Measurements from ENCODE around the gene C1orf35.

Gene C1orf35

DNA sequence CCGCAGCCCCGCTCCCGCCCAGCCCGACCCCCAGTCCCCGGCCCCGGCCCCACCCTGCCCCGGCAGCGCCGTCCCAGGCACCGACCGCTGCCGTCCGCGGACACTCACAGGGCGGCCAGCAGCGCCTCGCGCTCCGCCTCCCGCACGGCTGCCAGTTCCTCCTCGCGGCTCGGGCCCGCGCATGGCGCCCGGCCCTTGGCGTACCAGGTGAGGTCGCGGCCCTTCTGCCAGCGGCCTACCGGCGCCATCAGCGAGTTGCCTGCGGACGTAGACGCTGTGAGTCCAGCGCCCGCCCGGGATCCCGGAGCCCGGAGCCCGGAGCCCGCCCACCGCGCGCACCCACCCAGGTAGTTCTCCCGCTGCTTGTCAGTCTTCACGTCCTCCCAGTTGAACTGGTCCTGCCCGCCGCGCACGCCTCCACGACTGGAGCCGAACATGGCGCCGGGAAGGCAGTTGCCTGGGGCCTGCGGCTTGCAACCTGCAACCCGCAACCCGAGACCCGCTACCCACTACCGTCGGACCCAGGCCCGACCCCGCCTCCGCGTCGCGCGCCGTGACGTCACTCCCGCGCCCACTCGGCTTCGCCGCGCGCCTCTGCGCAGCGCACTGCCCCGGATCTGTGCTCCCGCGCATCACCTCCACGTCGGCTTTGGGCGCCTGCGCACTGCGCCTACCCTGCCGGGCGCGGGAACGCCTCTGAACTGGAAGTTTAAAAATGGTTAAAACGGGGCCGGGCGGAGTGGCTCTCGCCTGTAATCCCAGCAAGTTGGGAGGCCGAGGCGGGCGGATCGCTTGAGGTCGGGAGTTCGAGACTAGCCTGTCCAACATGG, at the start of gene C1orf35:
Gene C1orf35, minus strand, starts transcription at position 535 of the 830 bp plus-strand sequence. Its CDS starts 98 bp downstream, at position 437.
- Mint-ChIP-seq H3K27ac (peak within 1 kb of the TSS; percentile 96), H3K36me3 (peaks cover 2% of the 10 kb centered on the region), H3K9me3 (no peaks in the 10 kb centered on the region), H3K4me3 (peak within 1 kb of the TSS; percentile 92), H3K27me3 (no peaks in the 10 kb centered on the region), H3K4me1 (peaks cover 31% of the 10 kb centered on the region)

DNA sequence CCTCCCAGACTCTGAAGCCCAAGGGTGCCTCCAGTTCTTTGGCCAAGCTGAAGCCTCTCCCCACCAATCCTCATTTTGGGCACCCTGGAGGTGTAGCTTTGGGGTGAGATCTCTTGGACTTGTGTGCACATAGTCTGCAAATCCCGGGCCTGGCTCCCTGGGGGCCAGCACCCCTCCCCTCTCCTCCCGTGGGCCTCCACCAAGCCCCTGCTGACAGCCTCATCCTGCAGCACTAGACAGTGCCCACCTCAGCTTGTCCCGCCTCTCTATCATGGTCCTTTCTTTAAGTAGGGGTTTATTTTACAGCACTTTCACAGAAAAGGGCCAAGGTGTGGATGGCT, 49.8 kb upstream of the C1orf35 start:
- Mint-ChIP-seq H3K4me3 (no peak overlapping the region), H3K27me3 (no peaks in the 10 kb centered on the region), H3K36me3 (no peaks in the 10 kb centered on the region), H3K4me1 (peaks cover 11% of the 10 kb centered on the region), H3K27ac (no peak overlapping the region), H3K9me3 (no peaks in the 10 kb centered on the region)

- H3K9me3 Mint-ChIP-seq = no peaks in the 10 kb centered on the region
- no peak overlapping the region for H3K27ac Mint-ChIP-seq
Observed at GRCh38 chr1:228152097-228152917, 49.2 kb upstream of the C1orf35 start.

GRCh38 chr1:228151180-228151925, 48.2 kb upstream of the C1orf35 start:
- Mint-ChIP-seq H3K27ac (no peak overlapping the region), H3K9me3 (no peaks in the 10 kb centered on the region), H3K36me3 (no peaks in the 10 kb centered on the region), H3K4me1 (peaks cover 11% of the 10 kb centered on the region), H3K4me3 (no peak overlapping the region), H3K27me3 (no peaks in the 10 kb centered on the region)

More at GRCh38 chr1:228152097-228152917, 49.2 kb upstream of the C1orf35 start:
- no peak overlapping the region for H3K4me3 Mint-ChIP-seq
- H3K4me1 Mint-ChIP-seq = peaks cover 11% of the 10 kb centered on the region
- H3K36me3 Mint-ChIP-seq = no peaks in the 10 kb centered on the region
- H3K27me3 Mint-ChIP-seq = no peaks in the 10 kb centered on the region

DNA sequence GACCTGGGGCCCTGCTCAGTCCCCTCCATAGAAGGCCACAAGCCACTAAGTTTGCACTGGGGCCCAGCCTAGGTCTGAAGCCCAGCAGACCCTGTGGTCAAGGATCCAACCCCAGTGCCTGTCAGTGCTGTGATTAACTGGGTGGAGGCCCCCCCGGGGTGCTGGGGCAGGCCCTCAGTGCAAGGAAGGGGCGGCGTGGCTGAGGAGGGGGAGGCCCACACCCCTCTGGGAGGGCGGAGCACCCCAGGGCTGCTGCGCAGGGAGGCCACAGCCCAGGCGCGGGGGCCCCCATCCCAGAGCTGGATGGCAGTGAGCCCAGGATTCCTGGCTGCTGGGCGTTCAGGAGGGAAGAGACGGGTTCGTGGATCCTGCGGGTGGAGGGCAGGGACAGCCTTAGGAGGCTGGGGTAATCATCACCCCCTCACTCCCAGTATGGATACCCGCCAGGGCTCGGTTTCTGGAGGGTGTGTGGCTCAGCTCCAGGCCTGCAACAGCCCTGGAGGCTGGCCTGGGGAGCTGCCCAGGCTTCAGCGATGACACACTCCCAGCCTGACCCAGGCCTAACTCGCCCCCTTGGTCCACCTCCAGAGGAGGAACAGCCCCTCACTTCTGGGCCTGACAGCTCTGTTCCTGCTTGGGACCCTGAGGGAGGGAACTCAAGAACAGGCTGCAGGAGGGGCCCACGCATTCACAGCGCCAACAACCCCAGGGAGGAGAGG, 47.5 kb upstream of the C1orf35 start:
- Mint-ChIP-seq H3K27me3 (no peaks in the 10 kb centered on the region), H3K4me3 (no peak overlapping the region), H3K36me3 (no peaks in the 10 kb centered on the region), H3K27ac (no peak overlapping the region), H3K9me3 (no peaks in the 10 kb centered on the region), H3K4me1 (peaks cover 11% of the 10 kb centered on the region)

- H3K4me1 Mint-ChIP-seq = peaks cover 10% of the 10 kb centered on the region
- H3K4me3 Mint-ChIP-seq = no peak overlapping the region
- H3K36me3 Mint-ChIP-seq = no peaks in the 10 kb centered on the region
Observed at GRCh38 chr1:228150120-228150460, 47.0 kb upstream of the C1orf35 start.

DNA sequence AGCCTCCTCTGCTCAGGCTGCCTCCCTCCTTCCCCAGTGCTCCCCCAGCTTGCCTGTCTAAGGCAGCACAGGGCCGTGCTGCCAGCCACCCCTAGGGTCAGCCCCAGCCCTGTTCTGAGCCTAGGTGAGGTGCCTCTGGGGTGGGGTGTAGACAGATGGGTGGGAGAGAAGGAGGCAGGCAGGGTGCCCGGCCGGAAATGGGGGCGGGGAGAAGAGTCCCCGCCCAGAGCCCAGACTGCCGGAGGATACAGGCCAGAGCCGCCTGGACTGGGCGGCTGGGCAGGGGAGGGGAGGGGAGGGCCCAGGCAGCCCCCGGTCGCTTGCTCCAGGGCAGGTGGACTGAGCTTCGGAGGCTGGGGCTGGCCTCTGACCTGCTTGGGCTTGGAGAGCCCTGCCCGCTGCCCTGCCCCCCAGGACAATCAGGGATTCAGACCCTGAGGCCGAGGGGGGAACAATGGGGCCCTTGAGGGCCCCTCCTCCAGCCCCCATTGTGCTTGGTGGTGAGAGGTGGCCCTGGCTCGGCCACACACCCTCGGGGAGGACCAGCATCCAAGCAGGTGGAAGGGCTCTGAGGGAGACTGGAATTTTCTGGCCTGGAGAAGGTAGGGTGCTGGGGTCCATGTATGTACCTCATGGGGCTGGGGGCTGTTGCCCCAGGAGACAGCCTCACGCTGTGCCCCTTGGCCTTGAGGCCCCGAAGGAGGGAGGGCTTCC, 46.4 kb upstream of the C1orf35 start, which contains the start of gene GJC2:
Gene GJC2, plus strand, starts transcription at position 525 of the 714 bp plus-strand sequence. CDS start 7,829 bp downstream, outside the sequence.
- no peak within 1 kb of the TSS for H3K27ac Mint-ChIP-seq
- peaks cover 5% of the 10 kb centered on the region for H3K4me1 Mint-ChIP-seq
- no peaks in the 10 kb centered on the region for H3K27me3 Mint-ChIP-seq
- no peaks in the 10 kb centered on the region for H3K9me3 Mint-ChIP-seq
- no peak within 1 kb of the TSS for H3K4me3 Mint-ChIP-seq
- no peaks in the 10 kb centered on the region for H3K36me3 Mint-ChIP-seq

More at GRCh38 chr1:228150120-228150460, 47.0 kb upstream of the C1orf35 start:
- no peak overlapping the region for H3K27ac Mint-ChIP-seq
- no peaks in the 10 kb centered on the region for H3K9me3 Mint-ChIP-seq
- H3K27me3 Mint-ChIP-seq = no peaks in the 10 kb centered on the region

DNA sequence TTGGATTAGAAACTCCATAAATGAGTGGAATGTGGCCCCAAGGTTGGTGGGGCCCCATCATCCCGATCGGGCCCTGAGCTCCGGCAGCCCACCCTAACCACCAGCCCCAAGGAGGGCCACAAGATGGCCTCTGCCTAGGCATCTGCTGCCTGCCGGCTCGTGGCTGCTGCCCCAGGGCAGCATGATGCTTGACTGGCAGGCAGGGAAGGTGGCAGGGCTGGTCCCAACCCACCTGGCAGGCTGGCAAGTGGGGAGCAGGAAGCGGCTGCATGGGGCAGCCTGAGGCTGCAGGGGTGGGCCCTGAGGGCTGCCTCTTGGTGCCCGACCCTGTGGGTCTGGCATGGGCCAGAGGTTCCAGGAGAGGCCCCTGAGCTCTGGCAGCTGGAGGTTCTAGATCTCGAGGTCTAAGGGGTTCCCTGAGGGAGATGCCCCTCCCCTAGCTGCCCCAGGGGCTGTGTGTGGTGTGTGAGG, 45.8 kb upstream of the C1orf35 start:
- Mint-ChIP-seq H3K4me1 (peaks cover 4% of the 10 kb centered on the region), H3K27me3 (no peaks in the 10 kb centered on the region), H3K36me3 (no peaks in the 10 kb centered on the region), H3K4me3 (no peak overlapping the region), H3K9me3 (no peaks in the 10 kb centered on the region), H3K27ac (no peak overlapping the region)

DNA sequence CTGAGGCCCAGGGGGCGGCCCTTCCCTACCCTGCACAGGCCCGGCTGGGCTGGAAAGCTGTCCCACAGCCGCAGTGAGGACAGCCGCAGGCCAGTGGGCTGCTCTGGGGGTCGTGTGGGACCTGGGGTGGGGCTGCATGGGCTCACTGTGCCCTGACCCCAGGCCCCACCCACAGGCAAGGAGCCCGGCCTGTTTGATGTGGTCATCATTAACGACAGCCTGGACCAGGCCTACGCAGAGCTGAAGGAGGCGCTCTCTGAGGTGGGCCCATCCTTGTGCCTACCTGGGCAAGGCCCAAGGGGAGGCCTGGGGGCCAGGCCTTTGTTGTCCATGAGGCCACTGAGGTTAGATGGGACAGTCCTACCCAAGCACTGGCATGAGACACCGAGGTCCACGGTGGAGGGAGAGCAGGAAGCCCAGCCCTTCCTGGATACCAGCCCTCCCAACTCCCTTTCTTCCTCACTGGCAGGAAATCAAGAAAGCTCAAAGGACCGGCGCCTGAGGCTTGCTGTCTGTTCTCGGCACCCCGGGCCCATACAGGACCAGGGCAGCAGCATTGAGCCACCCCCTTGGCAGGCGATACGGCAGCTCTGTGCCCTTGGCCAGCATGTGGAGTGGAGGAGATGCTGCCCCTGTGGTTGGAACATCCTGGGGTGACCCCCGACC, 45.2 kb upstream of the C1orf35 start:
- H3K4me3 Mint-ChIP-seq = no peak overlapping the region
- no peaks in the 10 kb centered on the region for H3K9me3 Mint-ChIP-seq
- H3K27ac Mint-ChIP-seq = no peak overlapping the region
- H3K4me1 Mint-ChIP-seq = peaks cover 10% of the 10 kb centered on the region
- H3K36me3 Mint-ChIP-seq = no peaks in the 10 kb centered on the region
- H3K27me3 Mint-ChIP-seq = no peaks in the 10 kb centered on the region

GRCh38 chr1:228147768-228148167, 44.6 kb upstream of the C1orf35 start:
- no peak overlapping the region for H3K4me3 Mint-ChIP-seq

DNA sequence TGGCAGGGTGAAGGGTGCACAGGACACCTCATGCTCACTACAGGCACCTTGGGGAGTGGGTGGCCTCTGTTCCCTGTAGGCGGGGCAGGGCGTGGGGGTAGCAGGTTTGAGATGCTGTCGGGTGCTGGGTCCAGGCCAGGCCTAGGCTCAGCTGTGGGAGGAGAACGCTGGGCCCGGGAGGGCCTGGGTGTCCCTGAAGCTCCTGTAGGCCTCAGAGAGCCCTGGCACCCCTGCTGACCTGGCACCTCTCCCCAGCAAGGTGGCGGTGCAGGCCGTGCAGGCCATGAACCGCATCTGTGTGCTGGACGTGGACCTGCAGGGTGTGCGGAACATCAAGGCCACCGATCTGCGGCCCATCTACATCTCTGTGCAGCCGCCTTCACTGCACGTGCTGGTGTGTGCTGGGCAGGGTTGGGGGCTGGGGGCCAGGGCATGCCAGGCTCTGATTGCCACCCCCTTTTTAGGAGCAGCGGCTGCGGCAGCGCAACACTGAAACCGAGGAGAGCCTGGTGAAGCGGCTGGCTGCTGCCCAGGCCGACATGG, 44.1 kb upstream of the C1orf35 start:
- H3K9me3 Mint-ChIP-seq = no peaks in the 10 kb centered on the region
- no peaks in the 10 kb centered on the region for H3K27me3 Mint-ChIP-seq
- no peak overlapping the region for H3K4me3 Mint-ChIP-seq
- H3K27ac Mint-ChIP-seq = no peak overlapping the region
- H3K36me3 Mint-ChIP-seq = no peaks in the 10 kb centered on the region
- H3K4me1 Mint-ChIP-seq = peaks cover 20% of the 10 kb centered on the region

More at GRCh38 chr1:228147768-228148167, 44.6 kb upstream of the C1orf35 start:
- Mint-ChIP-seq H3K27ac (no peak overlapping the region), H3K36me3 (no peaks in the 10 kb centered on the region), H3K27me3 (no peaks in the 10 kb centered on the region), H3K9me3 (no peaks in the 10 kb centered on the region), H3K4me1 (peaks cover 16% of the 10 kb centered on the region)

DNA sequence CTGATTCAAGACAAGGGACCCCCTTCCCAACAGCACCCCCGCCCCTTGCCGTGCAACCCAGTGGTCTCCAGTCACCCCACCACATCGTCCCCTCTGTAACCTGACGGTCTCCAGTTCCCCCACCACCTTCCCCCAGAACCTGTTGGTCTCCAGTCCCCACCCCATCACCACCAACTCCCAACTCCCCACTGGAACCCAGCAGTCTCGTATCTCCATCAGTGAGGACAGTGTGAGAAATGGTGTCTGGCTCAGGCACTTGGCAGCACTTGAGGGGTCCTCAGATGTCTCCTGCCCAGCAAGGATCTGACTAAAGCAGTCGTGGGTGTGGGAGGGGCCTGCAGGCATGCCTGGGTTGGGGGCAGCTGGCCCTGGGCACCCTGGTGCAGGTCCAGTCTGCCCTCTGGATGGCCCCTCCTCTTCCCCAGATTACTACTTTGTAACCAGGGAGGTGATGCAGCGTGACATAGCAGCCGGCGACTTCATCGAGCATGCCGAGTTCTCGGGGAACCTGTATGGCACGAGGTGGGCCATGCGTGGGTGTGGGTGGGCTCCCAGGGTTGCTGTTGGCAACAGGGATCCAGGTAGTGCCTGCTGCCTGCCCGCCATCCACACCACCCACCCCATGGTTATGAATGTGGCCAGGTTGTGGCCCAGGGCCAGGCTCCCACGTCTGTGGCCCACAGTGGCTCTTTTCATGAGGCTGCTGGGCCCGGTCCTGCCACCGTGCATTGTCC, 43.5 kb upstream of the C1orf35 start:
- H3K27me3 Mint-ChIP-seq = no peaks in the 10 kb centered on the region
- H3K4me1 Mint-ChIP-seq = peaks cover 26% of the 10 kb centered on the region
- H3K4me3 Mint-ChIP-seq = no peak overlapping the region
- no peaks in the 10 kb centered on the region for H3K9me3 Mint-ChIP-seq
- no peak overlapping the region for H3K27ac Mint-ChIP-seq
- H3K36me3 Mint-ChIP-seq = no peaks in the 10 kb centered on the region

Measured in activated naive CD4-positive, alpha-beta T cell treated with anti-CD3 and anti-CD28 coated beads, Interleukin-2, amount 50 U/mL, for 24 hours (primary cell).